Stimulated activated CD4-positive, alpha-beta T cell treated with anti-CD3 and anti-CD28 coated beads, Interleukin-1b, Interleukin-23, amount 100 ng/mL, for 48 hours (primary cell): ENCODE results near the gene FAM53C.
A peak's percentile ranks its signal among the peaks of the same experiment; 100 is the strongest.
"Not testable (repeated sequence)": the region's sequence is repeated elsewhere in the genome, so short reads cannot be mapped to it uniquely, and the experiment has no call there.

ENCODE experiments used
- DNase-seq: peaks from one replicate; pipeline ENCODE4 v3.0.0-alpha.2; 2020

Gene FAM53C

GRCh38 chr5:138351517-138351916, 13.5 kb downstream of the FAM53C start:
- DNase-seq, result no peak

- DNase-seq, result peak; percentile 91
Measured at GRCh38 chr5:138352071-138352721, 14.1 kb downstream of the FAM53C start, which contains the start of gene KDM3B. Gene KDM3B (plus strand): TSS chr5:138352685. CDS start chr5:138352796, 111 bp downstream.

GRCh38 chr5:138352722-138353559, 14.9 kb downstream of the FAM53C start:
- peak; percentile 57 for DNase-seq

GRCh38 chr5:138353560-138354080, 15.6 kb downstream of the FAM53C start:
- DNase-seq, result peak; percentile 30

GRCh38 chr5:138354387-138354786, 16.3 kb downstream of the FAM53C start:
- DNase-seq, result no peak

- peak; percentile 73 for DNase-seq
Measured at GRCh38 chr5:138354926-138355378, 16.9 kb downstream of the FAM53C start.

GRCh38 chr5:138359621-138360020, 21.6 kb downstream of the FAM53C start:
- DNase-seq, result no peak

- no peak for DNase-seq
Measured at GRCh38 chr5:138360941-138361452, 22.9 kb downstream of the FAM53C start.

- DNase-seq, result no peak
Measured at GRCh38 chr5:138364576-138364975, 26.5 kb downstream of the FAM53C start.

GRCh38 chr5:138366632-138367382, 28.7 kb downstream of the FAM53C start:
- no peak for DNase-seq

- no peak for DNase-seq
Measured at GRCh38 chr5:138369261-138369660, 31.2 kb downstream of the FAM53C start.

- no peak for DNase-seq
Measured at GRCh38 chr5:138369706-138370105, 31.6 kb downstream of the FAM53C start.

- no peak for DNase-seq
Measured at GRCh38 chr5:138370537-138370936, 32.5 kb downstream of the FAM53C start.

GRCh38 chr5:138371454-138371853, 33.4 kb downstream of the FAM53C start:
- DNase-seq, result no peak

- DNase-seq, result no peak
Measured at GRCh38 chr5:138372225-138372624, 34.2 kb downstream of the FAM53C start.

- DNase-seq, result no peak
Measured at GRCh38 chr5:138372653-138373052, 34.6 kb downstream of the FAM53C start.

GRCh38 chr5:138382347-138382746, 44.3 kb downstream of the FAM53C start:
- DNase-seq, result no peak

GRCh38 chr5:138385660-138386059, 47.6 kb downstream of the FAM53C start:
- DNase-seq, result no peak

- no peak for DNase-seq
Measured at GRCh38 chr5:138386290-138386689, 48.2 kb downstream of the FAM53C start.

GRCh38 chr5:138389332-138389731, 51.3 kb downstream of the FAM53C start:
- no peak for DNase-seq

- not testable (repeated sequence) for DNase-seq
Measured at GRCh38 chr5:138389911-138390310, 51.8 kb downstream of the FAM53C start.

GRCh38 chr5:138391859-138392386, 53.9 kb downstream of the FAM53C start:
- no peak for DNase-seq
